Upper lobe of left lung (tissue), 6 donors: ENCODE measurements around the gene SFT2D1. TPM values are rescaled to one million over a fixed set of nuclear protein-coding genes. Genes with fewer than 3 reads are reported as not detected.
A peak's percentile ranks its signal among the peaks of the same experiment; 100 is the strongest.

Experiments
- ATAC-seq, 2 donors: fragments of 200-7000 bp; cut with Tn5 transposase; one replicate each; pipeline ENCODE4 v1.9.1; 2022; ENCODE audit warnings: mild to moderate bottlenecking in 2 of 2, moderate library complexity in 2 of 2; ENCODE audit not compliant: low FRiP score in 2 of 2
- DNase-seq, 2 donors: peaks; one replicate each; pipeline ENCODE4 v3.0.0-alpha.2; 2019 to 2020
- H3K27ac ChIP-seq, 4 donors: fragments of 200-600 bp; sonication (generic); one replicate each; pipeline ENCODE4 v1.5.1; 2016 to 2019
- H3K27me3 ChIP-seq, 4 donors: fragments of 200-600 bp; sonication (generic); one replicate each; pipeline ENCODE4 v1.5.1; 2017 to 2019
- H3K36me3 ChIP-seq, 4 donors: fragments of 200-600 bp; sonication (generic); one replicate each; pipeline ENCODE4 v1.5.1; 2016 to 2019
- H3K4me1 ChIP-seq, 4 donors: fragments of 200-600 bp; sonication (generic); one replicate each; pipeline ENCODE4 v1.5.1; 2018 to 2019
- H3K4me3 ChIP-seq, 4 donors: fragments of 200-600 bp; sonication (generic); one replicate each; pipeline ENCODE4 v1.5.1; 2017 to 2019; ENCODE audit warnings: mild to moderate bottlenecking in 2 of 4, moderate library complexity in 1 of 4
- H3K9me3 ChIP-seq, 4 donors: fragments of 200-600 bp; sonication (generic); one replicate each; pipeline ENCODE4 v1.5.1; 2018 to 2019
- CTCF ChIP-seq, 6 experiments: fragments of 450-650 bp in 4 of 6; fragments of 200-600 bp in 2 of 6; sonication (generic) in 2 of 6; IDR thresholded peaks; one replicate each; pipeline ENCODE4 v1.5.1; 2016 to 2019; ENCODE audit warnings: antibody characterized with exemption in 6 of 6
- EP300 ChIP-seq, 4 donors: sonication (generic); formaldehyde crosslinking; IDR thresholded peaks; one replicate each; pipeline ENCODE4 v1.5.1; 2017; ENCODE audit warnings: antibody characterized with exemption in 4 of 4, control low read depth in 2 of 4
- POLR2A ChIP-seq, 4 donors: fragments of 450-650 bp; IDR thresholded peaks; one replicate each; pipeline ENCODE4 v1.5.1; 2016 to 2017; ENCODE audit warnings: antibody characterized with exemption in 4 of 4, mild to moderate bottlenecking in 2 of 4
- POLR2AphosphoS5 ChIP-seq, 2 donors: sonication (generic); formaldehyde crosslinking; IDR thresholded peaks; one replicate each; pipeline ENCODE4 v1.5.1; 2017; ENCODE audit warnings: antibody characterized with exemption in 2 of 2
- WGBS, 2 donors: methylation state at CpG; one replicate each; pipeline ENCODE4 v1.1.5; 2017 to 2018; 5-methylcytosine and 5-hydroxymethylcytosine counted together
- total RNA-seq, 6 donors: library from RNA; depleted of rRNA in 4 of 6; stranded (reverse); fragments of >200 nt in 4 of 6; gene quantifications; one replicate each; pipeline versions ENCODE4 v1.1.0 to v1.2.1, GENCODE V29; 2016 to 2021
- donor health status: DM: no; HTN: no; CAD: no; lungs with moderate emphysema.
- donor health status: DM: no; HTN: yes; CAD: no; lungs with severe emphysema.

SFT2D1 gene
- total RNA-seq, 6 donors from 2014 or later: 8.4 to 56.5 (median 44.9) TPM

GRCh38 chr6:166361077-166361429 is 18.7 kb upstream of the SFT2D1 start:
- peaks cover 7 to 36% (median 25%) of the 10 kb centered on the region in 4 donors for H3K36me3 ChIP-seq
- WGBS, 2 donors: 54 to 75% methylated on average over 3 of the region's 3 CpGs
- no peaks in the 10 kb centered on the region for H3K9me3 ChIP-seq
- TF ChIP-seq POLR2A (IDR thresholded peaks at IDR 0.05): no peak
- TF ChIP-seq POLR2AphosphoS5 (IDR thresholded peaks at IDR 0.05): no peak
- TF ChIP-seq CTCF (IDR thresholded peaks at IDR 0.05): no peak
- TF ChIP-seq EP300 (IDR thresholded peaks at IDR 0.05): no peak
- no peak overlapping the region for H3K27ac ChIP-seq
- H3K27me3 ChIP-seq: no peaks in the 10 kb centered on the region
- ATAC-seq: peak in 1 of 2 donors; percentile 56
- DNase-seq: peak in 1 of 2 donors; percentile 40
- H3K4me1 ChIP-seq: no peaks in the 10 kb centered on the region
- no peak overlapping the region for H3K4me3 ChIP-seq

GRCh38 chr6:166360243-166361076 is 18.1 kb upstream of the SFT2D1 start:
- Histone ChIP-seq H3K4me1 (no peaks in the 10 kb centered on the region), H3K9me3 (no peaks in the 10 kb centered on the region), H3K36me3 (peaks cover 7 to 30% (median 22%) of the 10 kb centered on the region in 4 donors), H3K27ac (no peak overlapping the region), H3K27me3 (no peaks in the 10 kb centered on the region), H3K4me3 (no peak overlapping the region)
- peak in 1 of 2 donors; percentile 35 for ATAC-seq
- TF ChIP-seq CTCF (IDR thresholded peaks at IDR 0.05): no peak
- TF ChIP-seq EP300 (IDR thresholded peaks at IDR 0.05): no peak
- TF ChIP-seq POLR2A (IDR thresholded peaks at IDR 0.05): no peak
- no peak for TF ChIP-seq POLR2AphosphoS5 (IDR thresholded peaks at IDR 0.05)
- WGBS, 2 donors: 73 to 76% methylated on average over 8 of the region's 8 CpGs
- no peak for DNase-seq

GRCh38 chr6:166355552-166355951 is 13.2 kb upstream of the SFT2D1 start:
- H3K4me3 ChIP-seq: no peak overlapping the region
- ATAC-seq (no peak), DNase-seq (no peak)
- H3K9me3 ChIP-seq: no peaks in the 10 kb centered on the region
- no peaks in the 10 kb centered on the region for H3K27me3 ChIP-seq
- no peak overlapping the region for H3K27ac ChIP-seq
- WGBS, 2 donors: 60 to 74% methylated on average over 5 of the region's 5 CpGs
- TF ChIP-seq EP300 (IDR thresholded peaks at IDR 0.05) (no peak), CTCF (IDR thresholded peaks at IDR 0.05) (no peak), POLR2AphosphoS5 (IDR thresholded peaks at IDR 0.05) (no peak), POLR2A (IDR thresholded peaks at IDR 0.05) (no peak)
- no peaks in the 10 kb centered on the region for H3K36me3 ChIP-seq
- no peaks in the 10 kb centered on the region for H3K4me1 ChIP-seq

- no peak for DNase-seq
- Histone ChIP-seq H3K27ac (no peak overlapping the region), H3K4me1 (no peaks in the 10 kb centered on the region), H3K27me3 (no peaks in the 10 kb centered on the region), H3K4me3 (no peak overlapping the region), H3K36me3 (no peaks in the 10 kb centered on the region), H3K9me3 (no peaks in the 10 kb centered on the region)
- 90 to 96% methylated on average over 4 of the region's 4 CpGs for WGBS, 2 donors
- TF ChIP-seq CTCF (IDR thresholded peaks at IDR 0.05) (no peak), POLR2A (IDR thresholded peaks at IDR 0.05) (no peak), POLR2AphosphoS5 (IDR thresholded peaks at IDR 0.05) (no peak), EP300 (IDR thresholded peaks at IDR 0.05) (no peak)
- no peak for ATAC-seq
These were observed 12.6 kb upstream of the SFT2D1 start for GRCh38 chr6:166354965-166355364.

GRCh38 chr6:166354143-166354542 is 11.8 kb upstream of the SFT2D1 start:
- DNase-seq (no peak), ATAC-seq (no peak)
- H3K9me3 ChIP-seq: no peaks in the 10 kb centered on the region
- H3K27me3 ChIP-seq: no peaks in the 10 kb centered on the region
- no peak overlapping the region for H3K4me3 ChIP-seq
- H3K4me1 ChIP-seq: no peaks in the 10 kb centered on the region
- WGBS, 2 donors: 89 to 96% methylated on average over 4 of the region's 4 CpGs
- H3K36me3 ChIP-seq: no peaks in the 10 kb centered on the region
- TF ChIP-seq CTCF (IDR thresholded peaks at IDR 0.05): no peak
- no peak for TF ChIP-seq POLR2AphosphoS5 (IDR thresholded peaks at IDR 0.05)
- TF ChIP-seq POLR2A (IDR thresholded peaks at IDR 0.05): no peak
- TF ChIP-seq EP300 (IDR thresholded peaks at IDR 0.05): no peak
- no peak overlapping the region for H3K27ac ChIP-seq
